ENCODE measurements around the gene KBTBD2.
"Not testable (repeated sequence)": the region's sequence is repeated elsewhere in the genome, so short reads cannot be mapped to it uniquely, and the experiment has no call there.

The KBTBD2 gene

GRCh38 chr7:32891043-32891799, at the start of gene KBTBD2:
TSS of gene KBTBD2 (minus strand) at chr7:32891760. CDS start at chr7:32879604, 12,156 bp downstream.
- in situ Hi-C loops (cut with HindIII; ENCODE audit: low sequenced_read_pairs) = loop anchor here (5.0 kb wide), 1 partner anchor 56 kb away; no protein-coding TSS in a partner anchor

- in situ Hi-C loops (cut with HindIII; ENCODE audit: low sequenced_read_pairs) = loop anchor here (25.0 kb wide), 1 partner anchor 121 kb away; the partner anchor contains the start of gene NT5C3A
These were observed 49.6 kb upstream of the KBTBD2 start for GRCh38 chr7:32941181-32941580.

- in situ Hi-C loops (cut with HindIII; ENCODE audit: low sequenced_read_pairs) = loop anchor here (25.0 kb wide), 1 partner anchor 125 kb away; the partner anchor contains the start of gene NT5C3A
These were observed 46.0 kb upstream of the KBTBD2 start for GRCh38 chr7:32937344-32938174.

GRCh38 chr7:32936689-32937088, 45.1 kb upstream of the KBTBD2 start:
- in situ Hi-C loops (cut with HindIII; ENCODE audit: low sequenced_read_pairs) = loop anchor here (25.0 kb wide), 1 partner anchor 126 kb away; the partner anchor contains the start of gene NT5C3A

DNA sequence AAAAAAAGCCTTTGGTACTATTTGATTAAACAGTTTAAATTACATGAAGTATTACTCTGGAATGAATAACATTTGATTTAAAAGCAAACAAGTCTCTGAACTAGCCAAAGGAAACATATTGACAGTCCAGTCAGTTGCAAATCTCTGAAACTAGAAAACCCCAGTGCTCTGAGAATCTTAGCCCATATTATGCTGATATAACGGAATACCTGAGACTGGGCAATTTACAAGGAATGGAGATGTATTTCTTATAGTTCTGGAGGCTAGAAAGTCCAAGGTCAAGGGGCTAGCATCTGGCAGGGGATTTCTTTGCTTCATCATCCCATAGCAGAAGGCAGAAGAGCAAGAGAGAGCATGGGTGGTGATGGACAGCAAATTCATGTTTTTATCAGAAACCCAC, 44.0 kb upstream of the KBTBD2 start:
- in situ Hi-C loops (cut with HindIII; ENCODE audit: low sequenced_read_pairs) = loop anchor here (25.0 kb wide), 1 partner anchor 127 kb away; the partner anchor contains the start of gene NT5C3A

- in situ Hi-C loops (cut with HindIII; ENCODE audit: low sequenced_read_pairs) = loop anchor here (25.0 kb wide), 1 partner anchor 132 kb away; the partner anchor contains the start of gene NT5C3A
These were observed 38.8 kb upstream of the KBTBD2 start for GRCh38 chr7:32930378-32930777.

DNA sequence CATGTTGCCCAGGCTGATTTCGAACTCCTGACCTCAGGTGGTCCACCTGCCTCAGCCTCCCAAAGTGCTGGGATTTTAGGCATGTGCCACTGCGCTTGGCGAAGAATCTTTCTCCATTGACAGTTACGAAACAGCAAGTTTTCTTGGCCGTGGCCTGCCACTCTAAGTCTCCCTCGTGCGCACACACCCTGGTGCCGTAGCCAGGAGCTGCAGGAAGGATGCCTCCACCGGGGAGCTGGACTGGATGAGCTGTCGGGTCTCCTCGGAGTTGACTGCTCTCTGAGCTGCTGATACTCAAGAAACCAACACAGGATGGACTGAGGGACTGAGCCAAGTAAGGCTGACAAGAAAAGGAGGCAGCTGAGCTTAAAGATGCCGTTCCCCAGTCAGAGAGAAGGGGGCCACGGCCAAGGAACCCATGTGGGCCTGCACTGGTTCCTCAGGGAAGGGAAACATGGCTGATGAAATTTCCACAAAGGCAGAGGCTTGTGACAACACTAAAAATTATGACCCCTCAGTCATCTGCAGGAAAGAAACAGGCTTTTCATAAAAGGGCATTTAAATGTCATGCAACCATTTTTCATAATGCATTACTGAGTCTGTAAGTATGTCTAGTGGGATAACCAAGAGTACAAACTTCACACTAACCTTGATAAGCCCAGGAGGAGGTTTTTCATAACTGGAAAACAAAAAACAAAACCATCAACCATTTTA, 38.0 kb upstream of the KBTBD2 start:
- in situ Hi-C loops (cut with HindIII; ENCODE audit: low sequenced_read_pairs) = loop anchor here (25.0 kb wide), 1 partner anchor 133 kb away; the partner anchor contains the start of gene NT5C3A

GRCh38 chr7:32928785-32929298, 37.3 kb upstream of the KBTBD2 start:
- in situ Hi-C loops (cut with HindIII; ENCODE audit: low sequenced_read_pairs) = loop anchor here (25.0 kb wide), 1 partner anchor 133 kb away; the partner anchor contains the start of gene NT5C3A

DNA sequence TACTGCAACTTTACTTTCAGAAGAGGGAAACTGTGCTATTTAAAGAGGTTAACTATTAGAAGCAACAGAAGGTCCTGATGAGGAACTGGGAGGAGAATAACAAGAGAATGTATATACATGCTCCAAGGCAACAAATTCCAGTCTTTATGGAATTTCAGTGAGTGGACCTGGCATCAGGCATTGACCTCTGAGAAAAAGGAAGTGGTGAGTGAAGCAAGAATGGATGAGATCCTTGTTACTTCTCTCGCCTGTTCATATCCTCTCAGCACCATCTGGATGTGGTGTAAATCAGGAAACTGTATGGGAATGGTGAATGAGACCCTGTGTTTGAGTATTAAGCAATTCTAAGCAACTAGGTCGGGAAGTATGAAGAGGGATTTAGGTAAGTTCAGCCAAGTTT, 30.3 kb upstream of the KBTBD2 start:
- in situ Hi-C loops (cut with HindIII; ENCODE audit: low sequenced_read_pairs) = no loop called here

DNA sequence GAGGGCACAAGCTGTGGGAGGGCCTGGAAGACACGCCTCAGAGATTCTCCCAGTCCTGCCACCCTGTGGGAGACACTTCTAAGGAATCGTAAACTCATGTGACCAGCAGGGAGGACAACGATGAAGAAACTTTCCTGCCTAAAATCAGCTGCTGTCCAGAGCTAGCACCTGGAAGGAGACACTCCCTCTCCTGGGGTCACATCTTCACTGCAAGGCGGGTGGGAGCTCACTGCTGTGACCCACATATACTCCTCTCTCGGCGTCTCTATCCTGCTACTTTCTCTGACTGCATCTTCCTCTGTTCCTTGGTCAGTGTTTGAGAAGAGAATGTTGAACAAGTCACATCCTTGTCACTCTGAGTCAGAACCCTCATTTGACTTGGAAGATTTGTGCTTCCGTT, 25.4 kb upstream of the KBTBD2 start:
- in situ Hi-C loops (cut with HindIII; ENCODE audit: low sequenced_read_pairs) = not testable (repeated sequence)

DNA sequence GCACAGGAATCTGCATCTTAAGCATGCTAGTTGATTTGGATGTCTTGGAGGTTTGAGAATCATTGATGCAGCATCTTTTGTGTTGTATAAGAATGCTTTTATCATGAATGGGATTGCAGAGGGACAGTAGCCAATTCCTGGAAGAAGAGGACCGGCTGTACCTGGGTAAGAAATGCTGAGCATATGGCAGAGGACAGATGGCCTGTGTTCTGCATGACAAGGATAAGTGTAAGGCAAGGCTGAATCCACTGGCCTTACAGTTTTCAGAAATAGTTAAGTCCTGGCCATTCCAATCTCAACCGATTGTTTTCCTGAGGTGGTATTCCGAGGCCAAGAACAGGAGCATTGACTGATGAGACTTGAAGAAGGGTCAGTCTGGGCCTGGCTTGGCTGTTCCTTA, 24.4 kb upstream of the KBTBD2 start:
- in situ Hi-C loops (cut with HindIII; ENCODE audit: low sequenced_read_pairs) = no loop called here

GRCh38 chr7:32915041-32915536, 23.5 kb upstream of the KBTBD2 start:
- in situ Hi-C loops (cut with HindIII; ENCODE audit: low sequenced_read_pairs) = no loop called here

GRCh38 chr7:32914184-32914583, 22.6 kb upstream of the KBTBD2 start:
- in situ Hi-C loops (cut with HindIII; ENCODE audit: low sequenced_read_pairs) = no loop called here

DNA sequence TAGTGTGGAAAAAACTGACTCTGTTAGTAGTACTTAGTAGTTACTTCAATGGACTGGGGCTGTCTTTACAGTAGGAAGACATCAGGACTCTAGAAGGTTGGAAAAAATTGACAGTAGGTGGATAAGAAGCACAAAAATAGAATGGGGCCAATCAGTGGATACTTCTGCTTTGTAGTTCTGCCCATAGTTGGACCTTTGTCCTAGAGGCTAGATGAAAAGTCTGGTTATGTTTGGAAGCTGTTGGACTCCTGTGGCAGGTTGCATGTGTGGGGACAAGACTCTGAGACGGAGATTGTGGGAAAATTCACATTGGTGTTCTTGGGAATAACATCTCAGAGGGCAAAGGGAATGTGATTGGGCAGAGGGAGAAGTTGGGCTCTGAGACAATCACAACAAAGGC, 18.6 kb upstream of the KBTBD2 start:
- in situ Hi-C loops (cut with HindIII; ENCODE audit: low sequenced_read_pairs) = no loop called here

DNA sequence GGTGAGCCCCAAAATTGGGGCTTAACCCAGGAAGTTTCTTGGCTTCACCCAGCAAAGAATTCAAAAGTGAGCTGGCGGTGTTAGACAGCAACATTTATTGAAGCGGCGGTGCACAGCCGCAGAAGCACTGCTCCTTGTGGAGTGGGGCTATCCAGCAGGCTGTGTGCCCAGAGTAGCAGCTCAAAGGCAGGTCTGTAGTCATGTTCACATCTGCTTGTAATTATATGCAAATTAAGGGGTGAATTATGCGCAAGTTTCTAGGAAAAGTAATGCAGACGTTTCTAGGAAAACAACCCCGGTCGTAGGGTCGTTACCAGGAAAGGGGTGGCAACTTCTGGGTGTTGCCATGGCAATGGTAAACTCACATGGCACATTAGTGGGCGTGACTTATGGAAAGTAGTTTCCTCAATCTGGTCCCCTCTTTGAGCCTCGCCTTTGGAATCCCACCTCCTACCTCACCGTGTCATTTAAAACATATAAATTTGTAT, 13.7 kb upstream of the KBTBD2 start:
- in situ Hi-C loops (cut with HindIII; ENCODE audit: low sequenced_read_pairs) = no loop called here

GRCh38 chr7:32901629-32902028, 10.1 kb upstream of the KBTBD2 start:
- in situ Hi-C loops (cut with HindIII; ENCODE audit: low sequenced_read_pairs) = no loop called here

- in situ Hi-C loops (cut with HindIII; ENCODE audit: low sequenced_read_pairs) = no loop called here
These were observed 9.0 kb upstream of the KBTBD2 start for GRCh38 chr7:32900433-32900995.

DNA sequence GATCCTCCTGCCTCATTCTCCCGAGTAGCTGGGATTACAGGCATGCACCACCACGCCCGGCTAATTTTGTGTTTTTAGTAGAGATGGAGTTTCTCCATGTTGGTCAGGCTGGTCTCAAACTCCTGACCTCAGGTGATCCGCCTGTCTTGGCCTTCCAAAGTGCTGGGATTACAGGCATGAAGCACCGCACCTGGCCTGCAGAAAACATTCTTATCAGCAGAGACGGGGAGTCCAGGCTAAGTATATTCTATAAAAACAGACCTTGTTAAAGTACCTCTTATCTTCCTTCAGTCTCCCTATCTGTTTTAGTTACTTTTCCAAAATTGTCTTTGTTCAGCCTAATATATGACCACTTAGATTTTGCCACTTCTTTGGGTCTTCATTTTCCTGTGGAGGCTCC, 5.8 kb upstream of the KBTBD2 start:
- in situ Hi-C loops (cut with HindIII; ENCODE audit: low sequenced_read_pairs) = not testable (repeated sequence)

GRCh38 chr7:32896564-32897347, 5.2 kb upstream of the KBTBD2 start:
- in situ Hi-C loops (cut with HindIII; ENCODE audit: low sequenced_read_pairs) = no loop called here

Measured in endothelial cell of hepatic sinusoid (primary cell).